GF-D8 (cell line): ENCODE measurements around the gene PRR18.
"Not testable (repeated sequence)": the region's sequence is repeated elsewhere in the genome, so short reads cannot be mapped to it uniquely, and the experiment has no call there.

ENCODE experiments used
- DNase-seq: peaks from one replicate; lab custom pipeline; 2025; lab: John Stamatoyannopoulos, UW

PRR18 gene, protein sequence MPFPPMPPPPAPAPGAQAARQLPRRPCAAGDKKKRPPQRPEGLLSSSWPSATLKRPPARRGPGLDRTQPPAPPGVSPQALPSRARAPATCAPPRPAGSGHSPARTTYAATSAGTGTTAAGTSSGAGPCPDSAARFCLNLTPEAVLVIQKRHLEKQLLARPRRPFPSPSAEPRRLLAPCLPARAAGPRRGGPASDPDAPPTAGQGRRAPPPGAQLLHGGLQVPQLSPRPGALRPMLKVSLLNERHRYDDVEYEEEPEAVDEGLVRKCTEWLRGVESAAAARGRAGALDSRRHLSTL

GRCh38 chr6:166308033-166308768 lies at the start of gene PRR18:
PRR18 (minus strand) TSS chr6:166308392; CDS start chr6:166308142, 250 bp downstream.
- no peak for DNase-seq

- no peak for DNase-seq
These were observed 47.4 kb upstream of the PRR18 start for GRCh38 chr6:166355552-166355951.

DNA sequence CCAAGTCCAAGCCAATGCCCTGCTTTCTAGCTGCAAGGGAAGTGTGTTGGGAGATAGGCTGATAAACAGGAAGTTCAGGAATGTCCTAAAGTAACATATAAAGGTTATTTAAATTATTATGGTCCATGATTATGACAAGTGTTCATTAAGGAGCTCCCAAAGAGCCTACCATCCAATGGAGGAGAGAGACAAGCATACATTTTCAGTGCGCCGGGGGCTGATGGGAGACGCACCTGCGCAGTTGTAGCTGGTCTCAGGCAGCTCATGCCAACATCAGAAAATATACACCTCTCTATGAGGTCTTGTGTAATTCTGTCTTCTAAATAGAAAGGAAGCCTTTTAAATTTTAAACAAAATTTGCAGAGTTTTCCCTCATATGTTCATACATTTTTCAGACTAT lies 46.8 kb upstream of the PRR18 start:
- no peak for DNase-seq

GRCh38 chr6:166354143-166354542 lies 46.0 kb upstream of the PRR18 start:
- DNase-seq = no peak

GRCh38 chr6:166353507-166353906 lies 45.3 kb upstream of the PRR18 start:
- no peak for DNase-seq

DNA sequence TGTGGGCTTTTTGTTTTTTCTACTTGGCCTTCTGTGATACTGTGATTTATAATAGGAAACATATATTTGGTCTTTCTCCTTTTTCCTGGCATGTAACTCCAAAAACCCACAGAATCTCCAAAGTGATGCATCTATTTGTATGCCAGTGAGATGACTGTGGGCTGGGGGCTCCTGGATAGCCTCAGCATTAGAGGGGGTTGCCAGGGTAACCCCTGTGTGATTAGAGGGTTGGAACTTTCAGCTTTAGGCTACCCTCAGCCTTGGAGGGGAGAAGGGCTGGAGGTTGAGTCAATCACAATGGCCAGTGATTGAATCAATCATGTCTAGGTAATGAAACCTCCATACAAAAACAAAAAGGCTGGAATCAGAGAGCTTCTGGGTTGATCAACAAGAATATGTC lies 44.7 kb upstream of the PRR18 start:
- no peak for DNase-seq

DNA sequence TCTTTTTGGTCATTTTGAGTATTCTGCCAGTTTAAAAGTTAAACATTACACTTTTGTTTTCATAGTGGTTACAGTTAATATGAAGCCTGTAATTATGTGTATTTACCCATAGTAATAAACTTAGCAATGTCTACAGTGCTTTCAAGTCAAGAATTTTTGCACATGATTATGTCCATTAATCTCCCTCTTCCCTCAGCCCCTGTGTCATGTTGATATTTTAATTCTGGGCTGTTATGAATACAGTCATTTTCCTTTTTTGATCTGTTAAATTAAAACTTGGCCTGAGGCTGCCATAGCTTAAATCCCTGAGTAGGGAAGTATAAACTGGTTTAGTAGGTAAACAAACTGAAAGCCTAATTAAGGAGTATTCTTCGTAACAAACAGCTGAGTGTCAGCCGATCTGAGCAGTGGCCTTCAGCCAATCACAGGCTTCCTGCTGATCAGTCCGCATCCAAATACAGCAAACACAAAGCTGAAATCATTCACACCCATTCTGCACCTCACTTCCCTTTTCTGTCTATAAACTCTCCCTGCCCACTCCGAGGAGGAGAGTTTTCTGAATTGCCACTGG lies 43.6 kb upstream of the PRR18 start:
- peak; percentile 59 for DNase-seq

GRCh38 chr6:166348305-166348949 lies 40.2 kb upstream of the PRR18 start:
- peak; percentile 69 for DNase-seq

GRCh38 chr6:166346965-166347364 lies 38.8 kb upstream of the PRR18 start:
- no peak for DNase-seq

- DNase-seq = no peak
These were observed 38.3 kb upstream of the PRR18 start for GRCh38 chr6:166346449-166346848.

DNA sequence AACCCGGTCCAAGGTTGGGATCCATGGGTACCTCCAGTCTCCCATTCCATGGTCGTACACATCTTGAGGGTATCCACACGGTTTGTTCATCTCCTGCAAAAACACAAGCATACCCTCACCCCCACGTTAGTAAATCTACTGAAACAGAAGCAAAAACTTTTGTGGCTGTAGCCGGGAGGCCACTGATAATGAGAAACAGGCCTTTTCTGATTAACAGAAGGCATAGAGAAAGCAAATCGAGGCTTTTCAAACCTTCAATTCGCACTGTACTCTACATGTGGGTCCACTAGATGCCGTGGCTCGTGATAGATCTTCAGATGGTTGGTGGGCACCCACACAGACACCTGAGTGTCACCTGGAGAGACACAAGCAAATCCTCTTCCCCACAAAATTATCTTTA lies 37.5 kb upstream of the PRR18 start:
- not testable (repeated sequence) for DNase-seq

GRCh38 chr6:166344921-166345320 lies 36.7 kb upstream of the PRR18 start:
- not testable (repeated sequence) for DNase-seq

- no peak for DNase-seq
These were observed 36.0 kb upstream of the PRR18 start for GRCh38 chr6:166344240-166344639.

- DNase-seq = peak; percentile 64
These were observed 34.9 kb upstream of the PRR18 start for GRCh38 chr6:166343150-166343487.

GRCh38 chr6:166342349-166343149 lies 34.4 kb upstream of the PRR18 start, which contains the start of gene SFT2D1:
SFT2D1 (minus strand) TSS chr6:166342545; CDS start chr6:166342481, 64 bp downstream.
- peak; percentile 80 for DNase-seq

DNA sequence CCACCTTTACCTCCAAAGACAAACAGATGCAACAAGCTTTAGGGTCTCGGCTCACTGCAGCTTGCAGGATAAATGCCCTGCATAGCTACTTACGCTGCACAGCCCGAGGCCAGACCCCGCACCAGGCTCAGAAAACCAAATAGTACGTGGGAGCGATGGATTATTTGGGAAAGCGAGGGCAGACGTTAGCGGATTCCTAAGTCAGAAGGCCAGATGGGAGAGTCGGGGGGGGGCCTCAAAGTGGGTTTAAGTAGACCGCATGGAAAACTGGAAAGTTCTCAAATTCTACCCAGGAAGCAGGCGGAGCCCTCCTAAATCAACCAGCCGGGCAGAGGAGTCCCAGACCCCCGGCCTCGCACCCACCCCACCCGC lies 33.8 kb upstream of the PRR18 start:
- no peak for DNase-seq

DNA sequence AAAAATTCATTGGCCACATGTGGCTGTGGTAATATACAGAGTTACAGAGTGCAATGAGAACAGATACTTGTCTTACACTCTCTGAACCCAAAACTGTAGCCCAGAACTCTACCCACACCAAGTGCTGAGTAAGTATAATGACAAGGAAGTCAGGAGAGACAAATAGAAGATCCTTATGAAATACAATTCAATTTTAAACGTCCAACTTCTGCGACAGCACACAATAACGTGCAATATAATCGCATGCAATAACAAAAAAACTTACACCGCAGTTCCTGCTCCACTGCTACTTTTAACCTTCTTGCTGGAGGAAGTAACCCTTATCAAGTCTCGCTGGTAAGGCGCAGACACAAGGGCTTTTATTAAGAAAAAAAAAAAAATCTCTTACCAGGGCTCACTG lies 33.3 kb upstream of the PRR18 start:
- peak; percentile 46 for DNase-seq

- no peak for DNase-seq
These were observed 30.7 kb upstream of the PRR18 start for GRCh38 chr6:166338854-166339253.

GRCh38 chr6:166336847-166337246 lies 28.7 kb upstream of the PRR18 start:
- DNase-seq = no peak

DNA sequence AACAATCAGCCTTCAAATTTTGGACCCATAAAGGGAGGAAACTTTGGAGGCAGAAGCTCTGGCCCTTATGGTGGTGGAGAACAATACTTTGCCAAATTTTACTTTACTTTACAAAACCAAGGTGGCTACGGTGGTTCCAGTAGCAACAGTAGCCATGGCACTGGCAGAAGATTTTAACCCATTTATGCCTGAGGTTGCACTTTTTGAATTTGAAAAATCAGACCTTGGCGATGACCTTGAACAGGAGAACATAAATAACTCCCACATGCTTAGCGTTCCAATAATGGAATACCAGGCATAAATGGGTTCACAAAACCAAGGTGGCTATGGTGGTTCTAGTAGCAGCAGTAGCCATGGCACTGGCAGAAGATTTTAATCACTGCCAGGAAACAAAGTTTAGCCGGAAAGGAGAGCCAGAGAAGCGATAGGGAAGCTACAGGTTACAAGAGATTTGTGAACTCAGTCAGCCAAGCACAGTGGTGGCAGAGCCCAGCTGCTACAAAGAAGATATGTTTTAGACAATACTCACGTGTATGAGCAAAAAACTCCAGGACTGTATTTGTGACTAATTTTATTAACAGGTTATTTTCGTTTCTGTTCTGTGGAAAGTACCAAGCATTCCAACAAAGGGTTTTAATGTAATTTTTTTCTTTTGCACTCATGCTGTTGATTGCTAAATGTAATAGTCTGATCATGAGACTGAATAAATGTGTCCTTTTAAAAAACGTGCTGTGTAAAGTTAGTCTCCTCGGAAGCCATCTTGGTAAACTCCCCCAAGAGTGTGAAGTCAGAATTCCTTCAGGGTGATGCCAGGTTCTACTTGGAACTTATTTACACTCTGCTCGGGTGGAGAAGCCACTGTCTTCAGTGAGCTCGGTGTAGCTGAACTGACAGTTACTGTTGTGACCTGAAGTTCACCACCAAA lies 27.4 kb upstream of the PRR18 start:
- DNase-seq = no peak

GRCh38 chr6:166334878-166335277 lies 26.7 kb upstream of the PRR18 start:
- DNase-seq = no peak
